Upper lobe of right lung (tissue), 1 donor: ENCODE data around the gene INSYN2B. TPM values are rescaled to one million over a fixed set of nuclear protein-coding genes. Genes with fewer than 3 reads are reported as not detected.

ENCODE experiments used
- ATAC-seq: fragments of 200-7000 bp; cut with Tn5 transposase; one replicate; pipeline ENCODE4 v1.9.1; 2020; ENCODE audit warnings: mild to moderate bottlenecking, moderate library complexity
- DNase-seq: peaks from one replicate; pipeline ENCODE4 v3.0.0-alpha.2; 2020
- H3K27ac ChIP-seq: fragments of 200-600 bp; one replicate; pipeline ENCODE4 v1.8.0; 2022
- H3K27me3 ChIP-seq: fragments of 200-600 bp; one replicate; pipeline ENCODE4 v1.8.0; 2022; ENCODE audit warnings: mild to moderate bottlenecking
- H3K36me3 ChIP-seq: fragments of 200-600 bp; one replicate; pipeline ENCODE4 v1.8.0; 2022
- H3K4me1 ChIP-seq: fragments of 200-600 bp; one replicate; pipeline ENCODE4 v1.8.0; 2022
- H3K4me3 ChIP-seq: fragments of 200-600 bp; one replicate; pipeline ENCODE4 v1.8.0; 2022; ENCODE audit warnings: mild to moderate bottlenecking
- H3K9me3 ChIP-seq: fragments of 200-600 bp; one replicate; pipeline ENCODE4 v1.8.0; 2022
- intact Hi-C: fragments of 100-400 bp; cut with DNase I; formaldehyde crosslinking; loops from one replicate; pipeline ENCODE4 v1.11.0; 2022
- total RNA-seq: library from RNA; stranded (reverse); fragmentation: NEBNext Ultra II Directional; extraction: Animal tissue kit (Norgen Biotek cat#: 25700); gene quantifications from one replicate; pipeline ENCODE4 v1.2.1, GENCODE V29; 2021
- TF ChIP-seq, protein P1 (sequence below): fragments of 200-600 bp; IDR thresholded peaks from one replicate; pipeline ENCODE4 v1.8.0; 2022; ENCODE audit warnings: antibody characterized with exemption
- donor health status: DM: no; HTN: yes; CAD: no; lungs with severe emphysema.

The INSYN2B gene
- total RNA-seq, 1 donor from 2014 or later = 0.17 TPM

DNA sequence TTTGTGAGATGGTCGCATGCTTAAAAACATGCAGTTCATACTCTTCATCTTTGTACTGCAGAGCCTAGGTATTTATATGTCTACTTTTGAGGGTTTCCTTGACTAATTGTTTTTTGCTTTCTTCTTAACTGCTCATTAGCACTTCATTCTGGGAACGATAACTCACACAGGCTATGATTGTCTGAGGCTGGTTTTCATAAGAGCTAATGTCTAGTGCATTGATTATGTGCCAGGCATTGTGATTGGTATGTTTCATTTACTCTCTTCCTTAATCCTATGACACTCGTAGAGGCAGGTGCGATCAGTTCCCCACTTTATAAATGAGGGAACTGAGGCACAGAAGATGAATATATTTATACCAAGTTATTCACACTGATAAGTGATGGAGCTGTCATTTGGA lies 93.6 kb downstream of the INSYN2B start:
- no peak for DNase-seq
- Histone ChIP-seq H3K4me1 (no peaks in the 10 kb centered on the region), H3K4me3 (no peak overlapping the region), H3K27ac (no peak overlapping the region), H3K27me3 (no peaks in the 10 kb centered on the region), H3K36me3 (no peaks in the 10 kb centered on the region), H3K9me3 (no peaks in the 10 kb centered on the region)
- no peak for ATAC-seq
- intact Hi-C loops = no loop called here
- TF ChIP-seq, protein P1, sequence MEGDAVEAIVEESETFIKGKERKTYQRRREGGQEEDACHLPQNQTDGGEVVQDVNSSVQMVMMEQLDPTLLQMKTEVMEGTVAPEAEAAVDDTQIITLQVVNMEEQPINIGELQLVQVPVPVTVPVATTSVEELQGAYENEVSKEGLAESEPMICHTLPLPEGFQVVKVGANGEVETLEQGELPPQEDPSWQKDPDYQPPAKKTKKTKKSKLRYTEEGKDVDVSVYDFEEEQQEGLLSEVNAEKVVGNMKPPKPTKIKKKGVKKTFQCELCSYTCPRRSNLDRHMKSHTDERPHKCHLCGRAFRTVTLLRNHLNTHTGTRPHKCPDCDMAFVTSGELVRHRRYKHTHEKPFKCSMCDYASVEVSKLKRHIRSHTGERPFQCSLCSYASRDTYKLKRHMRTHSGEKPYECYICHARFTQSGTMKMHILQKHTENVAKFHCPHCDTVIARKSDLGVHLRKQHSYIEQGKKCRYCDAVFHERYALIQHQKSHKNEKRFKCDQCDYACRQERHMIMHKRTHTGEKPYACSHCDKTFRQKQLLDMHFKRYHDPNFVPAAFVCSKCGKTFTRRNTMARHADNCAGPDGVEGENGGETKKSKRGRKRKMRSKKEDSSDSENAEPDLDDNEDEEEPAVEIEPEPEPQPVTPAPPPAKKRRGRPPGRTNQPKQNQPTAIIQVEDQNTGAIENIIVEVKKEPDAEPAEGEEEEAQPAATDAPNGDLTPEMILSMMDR = no peak

DNA sequence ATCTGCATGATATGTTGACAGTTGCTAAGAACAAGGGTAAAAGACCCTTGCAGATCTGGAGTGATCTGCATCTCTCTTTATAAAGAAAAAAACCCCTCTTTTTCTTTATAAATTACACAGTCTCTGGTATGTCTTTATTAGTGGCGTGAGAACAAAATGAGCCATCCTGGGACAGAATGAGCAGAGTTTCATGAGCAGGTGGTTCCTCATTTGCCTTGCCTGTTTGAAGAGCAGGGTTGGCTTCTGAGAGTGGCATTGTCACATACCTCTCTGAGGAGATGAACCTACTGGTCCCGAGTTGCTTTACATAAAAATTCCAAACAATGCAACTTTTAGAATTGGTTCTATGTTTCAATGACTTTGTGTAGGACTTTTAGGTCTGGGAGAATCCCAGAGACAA lies 94.3 kb downstream of the INSYN2B start:
- TF ChIP-seq, protein P1 = no peak
- Histone ChIP-seq H3K4me3 (no peak overlapping the region), H3K36me3 (no peaks in the 10 kb centered on the region), H3K9me3 (no peaks in the 10 kb centered on the region), H3K27me3 (no peaks in the 10 kb centered on the region), H3K4me1 (no peaks in the 10 kb centered on the region), H3K27ac (no peak overlapping the region)
- intact Hi-C loops = no loop called here
- ATAC-seq (no peak), DNase-seq (no peak)

DNA sequence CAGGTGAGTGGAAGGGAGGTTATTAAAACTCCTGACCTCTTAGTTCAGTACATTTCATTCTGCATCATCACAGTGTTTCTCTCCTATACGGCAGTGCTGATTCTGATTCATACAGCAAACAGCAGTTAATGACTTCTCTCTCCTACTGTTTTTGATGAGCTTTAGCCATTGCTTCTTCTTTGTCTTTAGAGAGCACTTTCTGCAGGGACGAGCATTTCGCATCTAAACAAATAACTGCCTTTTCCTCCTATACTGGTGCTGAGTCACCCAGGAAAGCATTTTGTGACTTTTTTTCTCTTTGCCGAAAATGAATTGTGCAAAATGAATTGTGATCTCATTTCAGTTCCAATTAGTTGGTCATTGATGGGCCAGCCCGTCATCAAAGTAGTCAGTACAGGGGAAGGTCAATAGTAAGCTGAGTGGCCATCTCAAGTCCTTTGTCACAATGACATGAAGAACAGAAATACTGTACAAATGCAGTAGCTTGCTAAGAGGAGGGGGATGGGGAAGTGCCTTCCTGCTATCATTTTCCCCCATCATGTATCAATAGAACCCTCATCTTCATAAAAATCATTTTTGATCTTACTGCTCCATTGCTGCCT lies 98.5 kb downstream of the INSYN2B start:
- no peaks in the 10 kb centered on the region for H3K36me3 ChIP-seq
- intact Hi-C loops = no loop called here
- H3K4me3 ChIP-seq = no peak overlapping the region
- DNase-seq (no peak), ATAC-seq (no peak)
- peaks cover 2% of the 10 kb centered on the region for H3K4me1 ChIP-seq
- H3K27me3 ChIP-seq = no peaks in the 10 kb centered on the region
- no peak overlapping the region for H3K27ac ChIP-seq
- no peaks in the 10 kb centered on the region for H3K9me3 ChIP-seq
- TF ChIP-seq, protein P1 = no peak

DNA sequence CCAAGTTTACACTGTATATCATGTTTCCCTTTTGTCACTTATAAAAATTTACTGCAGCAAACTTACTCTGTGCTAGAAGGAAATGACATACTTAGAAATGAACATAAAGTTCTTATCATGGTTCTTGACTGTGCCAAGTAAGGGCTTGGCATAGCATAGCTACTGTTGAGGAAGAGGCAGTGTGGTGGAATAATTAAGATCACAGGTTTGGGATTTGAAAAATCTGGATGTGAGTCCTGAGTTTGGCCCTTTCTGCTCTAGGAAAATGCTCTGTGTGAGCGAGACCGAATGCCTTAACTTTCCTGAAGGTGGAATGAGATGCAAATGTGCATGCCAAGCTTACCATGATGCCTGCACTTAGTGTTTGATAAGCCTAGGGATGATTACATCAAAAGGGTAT lies 99.5 kb downstream of the INSYN2B start:
- Histone ChIP-seq H3K27ac (no peak overlapping the region), H3K27me3 (no peaks in the 10 kb centered on the region), H3K4me1 (peaks cover 12% of the 10 kb centered on the region), H3K36me3 (no peaks in the 10 kb centered on the region), H3K9me3 (no peaks in the 10 kb centered on the region), H3K4me3 (no peak overlapping the region)
- intact Hi-C loops = no loop called here
- ATAC-seq (no peak), DNase-seq (no peak)
- TF ChIP-seq, protein P1 = no peak

DNA sequence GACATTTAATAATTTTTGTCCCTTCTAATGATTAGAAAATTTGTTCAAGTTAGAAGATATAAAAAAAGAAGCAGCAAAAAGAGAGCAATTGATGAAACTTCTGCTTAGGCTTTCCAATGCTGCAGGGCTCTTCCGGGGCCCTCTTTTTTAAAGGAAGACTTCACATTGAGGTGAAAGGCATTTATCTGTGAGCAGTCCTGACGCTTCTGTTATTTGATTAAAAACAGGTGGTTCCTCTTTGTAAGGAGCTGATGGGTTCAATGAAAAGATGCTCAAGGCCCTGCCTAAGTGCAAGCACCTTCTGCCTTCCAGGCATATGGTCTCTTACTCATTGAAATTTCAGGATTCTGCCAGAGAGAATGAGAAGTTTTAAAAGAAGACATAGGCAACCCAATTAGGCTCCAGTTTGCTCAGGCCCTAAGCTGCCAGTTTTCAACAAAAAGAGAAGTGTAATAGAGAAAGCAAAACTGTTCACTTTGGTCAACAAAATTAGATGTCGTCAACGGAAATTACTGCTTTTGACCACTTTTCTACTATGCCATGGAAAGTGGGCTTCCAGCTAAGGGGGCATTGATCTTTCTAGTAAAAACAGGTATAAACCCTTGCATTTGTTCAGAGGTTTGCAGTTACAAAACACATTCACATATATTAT lies 100.2 kb downstream of the INSYN2B start:
- no peaks in the 10 kb centered on the region for H3K36me3 ChIP-seq
- no peaks in the 10 kb centered on the region for H3K27me3 ChIP-seq
- ATAC-seq = peak; percentile 32
- TF ChIP-seq, protein P1 = no peak
- H3K4me3 ChIP-seq = no peak overlapping the region
- H3K27ac ChIP-seq = no peak overlapping the region
- H3K4me1 ChIP-seq = peaks cover 19% of the 10 kb centered on the region
- DNase-seq = no peak
- intact Hi-C loops = no loop called here
- no peaks in the 10 kb centered on the region for H3K9me3 ChIP-seq
